ENCODE results near the gene AGTR2.
"Not testable (repeated sequence)": the region's sequence is repeated elsewhere in the genome, so short reads cannot be mapped to it uniquely, and the experiment has no call there.

Gene AGTR2, protein sequence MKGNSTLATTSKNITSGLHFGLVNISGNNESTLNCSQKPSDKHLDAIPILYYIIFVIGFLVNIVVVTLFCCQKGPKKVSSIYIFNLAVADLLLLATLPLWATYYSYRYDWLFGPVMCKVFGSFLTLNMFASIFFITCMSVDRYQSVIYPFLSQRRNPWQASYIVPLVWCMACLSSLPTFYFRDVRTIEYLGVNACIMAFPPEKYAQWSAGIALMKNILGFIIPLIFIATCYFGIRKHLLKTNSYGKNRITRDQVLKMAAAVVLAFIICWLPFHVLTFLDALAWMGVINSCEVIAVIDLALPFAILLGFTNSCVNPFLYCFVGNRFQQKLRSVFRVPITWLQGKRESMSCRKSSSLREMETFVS

DNA sequence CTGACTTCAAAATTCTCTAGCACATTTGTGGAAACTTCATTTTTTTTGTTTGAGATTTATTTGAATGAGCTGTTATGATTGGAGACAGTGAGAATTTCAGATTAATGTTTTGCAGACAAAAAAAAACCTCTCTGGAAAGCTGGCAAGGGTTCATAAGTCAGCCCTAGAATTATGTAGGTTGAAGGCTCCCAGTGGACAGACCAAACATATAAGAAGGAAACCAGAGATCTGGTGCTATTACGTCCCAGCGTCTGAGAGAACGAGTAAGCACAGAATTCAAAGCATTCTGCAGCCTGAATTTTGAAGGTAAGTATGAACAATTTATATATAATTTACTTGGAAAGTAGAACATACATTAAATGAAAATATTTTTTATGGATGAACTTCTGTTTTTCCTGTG, at the start of gene AGTR2:
TSS of gene AGTR2 (plus strand) at position 234 of the 400 bp plus-strand sequence. CDS start 1,537 bp downstream, outside the sequence.
- Histone ChIP-seq H3K9me3 (ENCODE audit: control insufficient read depth, insufficient read depth, low read length) (no peaks in the 10 kb centered on the region), H3K4me1 (ENCODE audit: insufficient read depth, low read length) (no peaks in the 10 kb centered on the region), H3K36me3 (ENCODE audit: insufficient read depth, low read length) (no peaks in the 10 kb centered on the region), H3K9ac (ENCODE audit: low read depth, low read length) (no peak within 1 kb of the TSS)

DNA sequence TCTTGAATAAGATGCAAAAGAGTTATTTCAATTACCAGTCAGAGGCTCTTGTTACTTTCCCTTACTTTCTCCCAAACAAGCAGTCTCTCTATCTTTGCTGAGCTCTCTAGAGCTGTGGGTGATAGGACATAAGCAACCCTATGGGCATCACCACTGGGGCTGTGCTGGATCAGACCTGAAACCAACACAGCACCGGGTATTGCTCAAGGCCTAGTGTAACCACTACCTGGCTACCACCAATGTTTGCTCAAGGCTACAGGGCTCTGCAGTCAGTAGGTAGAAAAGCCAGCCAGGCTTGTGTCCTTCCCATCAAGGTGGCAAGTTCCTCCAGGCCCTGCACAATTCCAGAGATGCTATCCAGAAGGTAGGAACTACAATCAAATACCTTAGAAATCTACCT, 35.3 kb upstream of the AGTR2 start:
- Histone ChIP-seq H3K36me3 (ENCODE audit: insufficient read depth, low read length) (no peaks in the 10 kb centered on the region), H3K4me1 (ENCODE audit: insufficient read depth, low read length) (no peaks in the 10 kb centered on the region), H3K9ac (ENCODE audit: low read depth, low read length) (no peak overlapping the region), H3K9me3 (ENCODE audit: control insufficient read depth, insufficient read depth, low read length) (no peaks in the 10 kb centered on the region)

DNA sequence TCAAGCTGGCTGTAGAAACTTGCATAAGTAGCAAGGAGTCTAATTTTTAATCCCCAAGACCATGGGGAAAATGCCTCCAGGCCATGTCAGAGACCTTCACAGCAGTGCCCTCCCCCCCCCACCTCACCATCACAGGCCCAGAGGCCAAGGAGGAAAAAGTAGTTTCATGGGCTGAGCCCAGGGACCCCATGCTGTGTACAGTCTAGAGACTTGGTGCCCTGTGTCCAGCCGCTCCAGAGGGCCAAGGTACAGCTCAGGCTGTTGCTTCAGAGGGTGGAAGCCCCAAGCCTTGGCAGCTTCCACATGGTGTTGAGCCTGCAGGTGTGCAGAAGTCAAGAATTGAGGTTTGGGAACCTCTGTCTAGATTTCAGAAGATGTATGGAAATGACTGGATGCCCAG, 29.3 kb upstream of the AGTR2 start:
- H3K9ac ChIP-seq (ENCODE audit: low read depth, low read length); H3K36me3 ChIP-seq (ENCODE audit: insufficient read depth, low read length); H3K9me3 ChIP-seq (ENCODE audit: control insufficient read depth, insufficient read depth, low read length); H3K4me1 ChIP-seq (ENCODE audit: insufficient read depth, low read length): not testable (repeated sequence)

DNA sequence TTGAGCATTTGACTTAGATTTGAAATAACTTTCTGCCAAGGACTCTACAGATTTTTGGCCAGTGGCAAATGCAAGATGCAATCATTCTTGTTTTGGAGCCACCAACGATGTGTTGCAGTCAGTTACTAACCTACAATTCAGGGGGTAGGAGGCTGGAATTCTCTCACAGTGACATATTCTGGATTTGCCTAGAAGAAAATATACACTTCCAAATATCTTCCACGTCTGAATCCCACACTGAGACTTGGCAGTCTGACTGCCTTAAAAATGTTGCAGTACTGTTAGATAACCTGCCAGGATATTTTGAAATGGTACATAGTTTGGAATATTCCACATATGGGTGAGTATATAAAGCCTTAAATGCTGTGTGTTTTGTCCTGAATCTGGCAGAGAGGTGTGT, 27.6 kb upstream of the AGTR2 start:
- H3K4me1 ChIP-seq (ENCODE audit: insufficient read depth, low read length) = no peaks in the 10 kb centered on the region
- H3K36me3 ChIP-seq (ENCODE audit: insufficient read depth, low read length) = no peaks in the 10 kb centered on the region
- no peaks in the 10 kb centered on the region for H3K9me3 ChIP-seq (ENCODE audit: control insufficient read depth, insufficient read depth, low read length)
- H3K9ac ChIP-seq (ENCODE audit: low read depth, low read length) = no peak overlapping the region

DNA sequence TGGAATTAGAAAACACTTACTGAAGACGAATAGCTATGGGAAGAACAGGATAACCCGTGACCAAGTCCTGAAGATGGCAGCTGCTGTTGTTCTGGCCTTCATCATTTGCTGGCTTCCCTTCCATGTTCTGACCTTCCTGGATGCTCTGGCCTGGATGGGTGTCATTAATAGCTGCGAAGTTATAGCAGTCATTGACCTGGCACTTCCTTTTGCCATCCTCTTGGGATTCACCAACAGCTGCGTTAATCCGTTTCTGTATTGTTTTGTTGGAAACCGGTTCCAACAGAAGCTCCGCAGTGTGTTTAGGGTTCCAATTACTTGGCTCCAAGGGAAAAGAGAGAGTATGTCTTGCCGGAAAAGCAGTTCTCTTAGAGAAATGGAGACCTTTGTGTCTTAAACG, 2.4 kb downstream of the AGTR2 start:
- no peaks in the 10 kb centered on the region for H3K36me3 ChIP-seq (ENCODE audit: insufficient read depth, low read length)
- H3K9me3 ChIP-seq (ENCODE audit: control insufficient read depth, insufficient read depth, low read length) = no peaks in the 10 kb centered on the region
- H3K4me1 ChIP-seq (ENCODE audit: insufficient read depth, low read length) = no peaks in the 10 kb centered on the region
- H3K9ac ChIP-seq (ENCODE audit: low read depth, low read length) = no peak overlapping the region

DNA sequence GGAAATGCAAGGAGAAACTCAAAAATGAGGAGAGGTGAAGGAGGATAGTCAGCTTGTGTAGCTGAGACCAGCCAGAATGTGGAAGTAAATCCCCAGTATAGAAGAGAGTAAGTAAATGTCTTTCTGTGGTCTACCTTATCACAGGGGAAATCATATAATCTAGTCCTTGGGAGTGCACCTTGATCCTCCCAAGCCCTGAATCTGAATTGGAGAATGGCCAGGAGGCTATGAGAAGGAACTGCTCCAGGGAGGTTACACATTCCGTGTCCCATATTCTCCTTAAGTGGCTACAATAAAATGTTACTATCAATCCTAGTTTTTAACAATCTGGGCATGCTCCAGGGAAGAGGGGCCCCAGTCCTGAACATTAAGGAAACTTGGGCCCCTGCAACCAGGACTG, 10.8 kb downstream of the AGTR2 start:
- no peaks in the 10 kb centered on the region for H3K36me3 ChIP-seq (ENCODE audit: insufficient read depth, low read length)
- H3K9ac ChIP-seq (ENCODE audit: low read depth, low read length) = no peak overlapping the region
- no peaks in the 10 kb centered on the region for H3K9me3 ChIP-seq (ENCODE audit: control insufficient read depth, insufficient read depth, low read length)
- no peaks in the 10 kb centered on the region for H3K4me1 ChIP-seq (ENCODE audit: insufficient read depth, low read length)

DNA sequence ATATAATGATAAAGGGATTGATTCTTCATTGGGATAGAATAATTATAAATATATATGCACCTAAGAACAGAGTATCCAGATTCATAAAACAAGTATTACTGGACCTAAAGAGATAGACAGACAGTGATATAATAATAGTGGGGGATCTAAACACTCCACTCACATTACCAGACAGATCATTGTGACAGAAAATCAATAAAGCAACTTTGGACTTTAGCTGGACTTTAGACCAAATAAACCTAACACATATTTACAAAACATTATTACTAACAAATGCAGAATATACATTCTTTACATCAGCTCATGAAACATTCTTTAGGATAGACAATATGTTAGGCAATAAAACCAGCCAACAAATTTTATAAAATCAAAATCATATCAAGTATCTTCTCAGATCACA, 14.6 kb downstream of the AGTR2 start:
- no peak overlapping the region for H3K9ac ChIP-seq (ENCODE audit: low read depth, low read length)
- H3K9me3 ChIP-seq (ENCODE audit: control insufficient read depth, insufficient read depth, low read length) = no peaks in the 10 kb centered on the region
- no peaks in the 10 kb centered on the region for H3K4me1 ChIP-seq (ENCODE audit: insufficient read depth, low read length)
- H3K36me3 ChIP-seq (ENCODE audit: insufficient read depth, low read length) = no peaks in the 10 kb centered on the region

DNA sequence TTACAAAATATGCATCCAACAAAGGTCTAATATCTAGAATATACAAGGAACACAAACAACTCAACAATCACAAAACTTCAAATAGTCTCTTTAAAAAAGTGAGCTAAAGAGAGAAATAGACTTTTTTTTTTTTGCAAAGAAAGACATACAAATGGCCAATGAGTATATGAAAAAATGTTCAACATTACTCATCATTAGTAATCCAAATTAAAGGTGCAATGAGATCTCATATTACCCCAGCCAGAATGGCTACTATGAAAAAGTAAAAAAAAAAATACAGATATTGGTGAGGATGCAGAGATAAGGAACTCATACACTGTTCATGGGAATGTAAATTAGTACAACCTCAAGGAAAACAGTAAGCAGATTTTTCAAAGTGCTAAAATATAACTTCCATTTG, 24.1 kb downstream of the AGTR2 start:
- Histone ChIP-seq H3K36me3 (ENCODE audit: insufficient read depth, low read length) (no peaks in the 10 kb centered on the region), H3K9ac (ENCODE audit: low read depth, low read length) (no peak overlapping the region), H3K9me3 (ENCODE audit: control insufficient read depth, insufficient read depth, low read length) (no peaks in the 10 kb centered on the region), H3K4me1 (ENCODE audit: insufficient read depth, low read length) (no peaks in the 10 kb centered on the region)

DNA sequence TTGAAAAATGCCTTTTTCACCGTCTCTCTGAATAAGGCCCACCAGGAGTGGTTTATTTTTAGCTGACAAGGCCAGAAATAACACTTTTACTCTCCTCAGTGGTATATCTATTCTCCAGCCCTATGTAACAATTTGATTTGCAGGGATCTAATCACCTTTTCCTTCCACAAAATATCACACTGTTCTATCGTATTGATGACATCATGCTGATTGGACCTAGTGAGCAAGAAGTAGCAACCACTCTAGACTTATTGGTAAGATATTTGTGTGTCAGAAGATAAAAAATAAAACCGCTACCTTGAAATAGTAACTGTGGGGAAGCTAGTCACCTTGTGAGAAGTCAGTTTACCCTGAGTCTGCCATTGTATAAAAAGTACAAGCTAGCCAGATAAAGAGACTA, 27.7 kb downstream of the AGTR2 start:
- H3K9me3 ChIP-seq (ENCODE audit: control insufficient read depth, insufficient read depth, low read length) = no peaks in the 10 kb centered on the region
- H3K36me3 ChIP-seq (ENCODE audit: insufficient read depth, low read length) = no peaks in the 10 kb centered on the region
- H3K9ac ChIP-seq (ENCODE audit: low read depth, low read length) = no peak overlapping the region
- no peaks in the 10 kb centered on the region for H3K4me1 ChIP-seq (ENCODE audit: insufficient read depth, low read length)

DNA sequence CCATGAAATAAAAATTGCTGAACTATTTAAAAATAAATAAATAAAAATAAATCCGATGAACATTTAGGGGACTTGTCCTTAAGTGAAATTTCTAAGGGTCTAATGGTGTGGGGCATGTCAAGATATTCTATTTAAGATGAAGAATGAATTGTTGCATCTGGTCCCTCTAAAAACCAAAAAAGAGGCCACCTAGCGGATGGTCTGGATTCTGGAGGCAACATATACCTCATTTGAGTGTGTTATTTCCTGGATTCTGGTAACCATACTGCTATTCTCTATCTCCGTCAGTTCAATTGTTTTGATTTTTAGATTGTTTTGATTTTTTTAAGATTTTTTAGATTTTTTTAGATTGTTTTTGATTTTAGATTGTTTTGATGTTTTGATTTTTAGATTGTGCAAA, 28.3 kb downstream of the AGTR2 start:
- H3K36me3 ChIP-seq (ENCODE audit: insufficient read depth, low read length) = no peaks in the 10 kb centered on the region
- no peak overlapping the region for H3K9ac ChIP-seq (ENCODE audit: low read depth, low read length)
- H3K4me1 ChIP-seq (ENCODE audit: insufficient read depth, low read length) = no peaks in the 10 kb centered on the region
- no peaks in the 10 kb centered on the region for H3K9me3 ChIP-seq (ENCODE audit: control insufficient read depth, insufficient read depth, low read length)

DNA sequence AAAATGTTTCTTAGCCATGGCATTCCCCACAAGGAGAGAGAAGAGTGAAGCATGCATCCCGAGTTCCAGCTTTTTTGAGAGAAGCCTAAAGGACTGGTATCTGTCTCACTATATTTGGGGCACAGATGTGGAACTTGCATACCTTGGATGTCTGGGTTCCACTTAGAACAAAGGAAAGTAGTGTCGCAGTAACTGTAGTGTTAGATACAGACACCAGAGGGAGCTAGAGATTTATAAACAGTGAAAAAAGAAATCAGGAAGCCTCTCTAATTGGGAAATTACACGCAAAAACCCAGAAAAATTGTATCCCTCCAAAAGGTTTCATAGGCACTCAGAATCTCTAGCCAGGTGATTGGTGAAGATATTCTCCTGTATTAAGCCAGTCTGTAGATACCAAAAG, 34.4 kb downstream of the AGTR2 start:
- Histone ChIP-seq H3K9ac (ENCODE audit: low read depth, low read length) (no peak overlapping the region), H3K36me3 (ENCODE audit: insufficient read depth, low read length) (no peaks in the 10 kb centered on the region), H3K9me3 (ENCODE audit: control insufficient read depth, insufficient read depth, low read length) (no peaks in the 10 kb centered on the region), H3K4me1 (ENCODE audit: insufficient read depth, low read length) (no peaks in the 10 kb centered on the region)

DNA sequence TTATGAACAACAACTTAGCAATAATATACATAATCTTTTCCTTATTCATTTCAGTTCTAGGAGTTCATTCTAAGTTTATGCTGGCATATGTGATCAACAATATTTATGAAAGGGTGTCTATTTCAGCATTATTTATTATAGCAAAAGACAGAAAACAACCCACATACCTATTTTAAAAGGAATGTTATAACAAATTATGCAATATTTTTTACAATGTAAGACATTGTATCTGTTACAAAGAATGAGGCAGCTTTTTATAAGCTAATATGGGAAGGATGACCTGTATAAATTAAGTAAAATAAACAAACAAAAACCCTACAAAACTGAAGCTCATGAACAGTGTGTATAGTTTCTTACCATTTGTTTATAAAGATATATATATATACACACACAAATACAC, 42.7 kb downstream of the AGTR2 start:
- Histone ChIP-seq H3K4me1 (ENCODE audit: insufficient read depth, low read length) (no peaks in the 10 kb centered on the region), H3K9me3 (ENCODE audit: control insufficient read depth, insufficient read depth, low read length) (no peaks in the 10 kb centered on the region), H3K36me3 (ENCODE audit: insufficient read depth, low read length) (no peaks in the 10 kb centered on the region)

DNA sequence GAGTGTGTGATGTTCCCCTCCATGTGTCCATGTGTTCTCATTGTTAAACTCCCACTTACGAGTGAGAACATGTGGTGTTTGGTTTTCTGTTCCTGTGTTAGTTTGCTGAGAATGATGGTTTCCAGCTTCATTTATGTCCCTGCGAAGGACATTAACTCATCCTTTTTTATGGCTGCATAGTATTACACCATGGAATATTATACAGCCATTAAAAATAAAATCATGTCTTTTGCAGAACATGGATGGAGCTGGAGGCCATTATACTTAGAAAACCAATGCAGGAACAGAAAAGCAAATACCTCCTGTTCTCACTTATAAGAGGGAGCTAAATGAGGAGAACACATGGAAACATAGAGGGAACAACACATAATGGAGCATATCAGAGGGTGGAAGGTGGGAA, 46.5 kb downstream of the AGTR2 start:
- not testable (repeated sequence) for H3K9me3 ChIP-seq (ENCODE audit: control insufficient read depth, insufficient read depth, low read length); H3K4me1 ChIP-seq (ENCODE audit: insufficient read depth, low read length); H3K9ac ChIP-seq (ENCODE audit: low read depth, low read length); H3K36me3 ChIP-seq (ENCODE audit: insufficient read depth, low read length)

More for the DNA sequence above, 42.7 kb downstream of the AGTR2 start:
- H3K9ac ChIP-seq (ENCODE audit: low read depth, low read length) = no peak overlapping the region

Data from ES-I3 (cell line).